Prostate gland (tissue), 2 donors: ENCODE data around the gene CYREN.

Experiments
- CTCF ChIP-seq, 4 experiments: fragments of 200-600 bp in 2 of 4; fragments of 450-650 bp in 2 of 4; sonication (generic) in 2 of 4; IDR thresholded peaks; 1 replicate in 3 of 4; 2 replicates in 1 of 4; pipeline ENCODE4 v1.5.1; 2016 to 2019; ENCODE audit warnings: antibody characterized with exemption in 4 of 4, mild to moderate bottlenecking in 2 of 4, moderate library complexity in 2 of 4
- POLR2A ChIP-seq: fragments of 450-650 bp; IDR thresholded peaks from one replicate; pipeline ENCODE4 v1.6.1; 2016; ENCODE audit warnings: antibody characterized with exemption, mild to moderate bottlenecking
- POLR2AphosphoS5 ChIP-seq: sonication (generic); formaldehyde crosslinking; IDR thresholded peaks from one replicate; pipeline ENCODE4 v1.6.1; 2017; ENCODE audit warnings: antibody characterized with exemption

DNA sequence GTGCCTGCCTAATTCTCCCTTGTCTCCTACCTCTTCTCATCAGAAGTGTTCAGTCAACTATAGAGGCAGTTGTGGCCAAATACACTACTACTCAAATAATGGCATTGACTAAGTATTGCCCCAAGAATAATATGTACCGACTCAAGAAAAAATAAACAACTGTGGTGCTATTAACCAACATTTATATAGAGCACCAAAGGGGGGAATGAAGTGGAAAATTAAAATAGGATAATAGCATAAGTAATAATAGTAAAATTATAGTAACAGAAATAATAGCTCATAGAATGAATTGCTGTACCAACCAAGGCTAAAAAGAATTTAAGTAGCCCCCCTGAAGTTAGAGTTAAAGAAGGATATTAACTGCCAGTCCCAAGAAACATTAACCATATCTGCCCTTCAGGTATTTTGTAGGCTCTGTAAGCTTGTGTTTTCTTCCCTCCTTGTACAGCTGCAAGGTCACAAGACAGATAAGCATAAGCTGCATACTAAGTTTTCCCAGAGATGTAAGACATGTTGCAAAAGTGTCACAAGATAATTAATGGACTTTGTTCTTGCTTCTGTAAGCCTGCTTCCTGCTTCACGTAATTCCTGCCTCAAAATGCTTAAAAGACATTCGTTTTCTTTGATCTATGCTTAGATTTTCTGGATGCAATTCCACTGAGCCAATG, 10.9 kb upstream of the CYREN start:
- TF ChIP-seq CTCF (IDR thresholded peaks at IDR 0.05) (no peak), POLR2AphosphoS5 (no peak), POLR2A (no peak)
